Ovary (tissue), 3 donors: ENCODE results near the gene TXNIP.

Experiments
- CTCF ChIP-seq, 3 donors: fragments of 450-650 bp in 2 of 3; fragments of 200-600 bp in 1 of 3; IDR thresholded peaks; one replicate each; pipeline versions ENCODE4 v1.5.1 to v1.8.0; 2016 to 2022; ENCODE audit warnings: antibody characterized with exemption in 3 of 3, mild to moderate bottlenecking in 1 of 3
- POLR2A ChIP-seq: fragments of 450-650 bp; IDR thresholded peaks from one replicate; pipeline ENCODE4 v1.6.1; 2017; ENCODE audit warnings: antibody characterized with exemption, mild to moderate bottlenecking, moderate library complexity
- donor health status: DM: no; HTN: no; CAD: no.

DNA sequence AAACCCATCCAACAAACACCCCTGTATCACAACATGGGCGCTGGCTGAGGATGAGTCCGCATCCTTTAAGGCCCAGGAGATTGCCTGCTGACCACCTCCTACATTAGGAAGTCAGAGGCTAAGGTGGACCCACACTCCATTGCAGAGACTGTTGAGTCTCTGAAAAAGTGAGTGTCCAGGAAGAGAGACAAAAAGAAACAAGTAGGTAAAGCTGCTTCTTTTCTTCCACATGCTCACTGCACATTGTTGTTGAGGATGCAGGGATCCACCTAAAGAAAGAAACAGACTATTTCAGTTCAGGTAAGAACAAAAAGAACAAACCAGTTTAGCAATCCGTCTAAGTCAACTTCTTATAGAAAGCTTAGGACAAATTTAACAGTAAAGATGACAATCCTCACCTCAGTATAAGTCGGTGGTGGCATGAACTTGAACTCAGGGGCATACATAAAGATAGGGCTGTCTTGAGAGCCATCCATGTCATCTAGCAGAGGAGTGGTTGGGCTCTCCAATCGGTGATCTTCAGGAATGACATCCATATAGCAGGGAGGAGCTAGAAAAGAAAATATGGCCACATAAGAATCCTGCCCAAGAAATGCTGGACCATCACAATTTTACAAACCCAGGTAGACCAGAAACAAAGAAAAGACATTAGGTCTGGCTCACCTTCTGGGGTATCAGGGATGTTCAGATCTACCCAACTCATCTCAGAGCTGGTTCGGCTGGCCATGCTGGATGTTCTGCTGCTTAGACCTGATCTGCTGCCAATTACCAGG lies 2.6 kb downstream of the TXNIP start:
- no peak for TF ChIP-seq CTCF (IDR thresholded peaks at IDR 0.05)
- TF ChIP-seq POLR2A = no peak
